ENCODE results near the gene DENND1A.

The DENND1A gene

GRCh38 chr9:123372766-123373446 lies 557.0 kb downstream of the DENND1A start:
- peaks cover 20% of the 10 kb centered on the region for H3K36me3 ChIP-seq (ENCODE audit: insufficient read depth, insufficient read length, low read length)
- H3K9me3 ChIP-seq (ENCODE audit: insufficient read depth, low read length): no peaks in the 10 kb centered on the region
- H3K9ac ChIP-seq (ENCODE audit: insufficient read length, low read depth): no peak overlapping the region
- DNase-seq (ENCODE audit: low read depth, low spot score): no peak
- TF ChIP-seq ZNF274 (IDR thresholded peaks at IDR 0.05; ENCODE audit: low read depth, low read length) (no peak), SUZ12 (IDR thresholded peaks at IDR 0.05; ENCODE audit: extremely low read depth, insufficient read depth, insufficient read length) (no peak), YY1 (IDR thresholded peaks at IDR 0.05; ENCODE audit: insufficient read depth, insufficient read length) (no peak)
- H3K27me3 ChIP-seq (ENCODE audit: insufficient read depth, insufficient read length): no peaks in the 10 kb centered on the region
- H3K4me1 ChIP-seq (ENCODE audit: insufficient read depth, insufficient read length): peaks cover 41% of the 10 kb centered on the region
- no peak overlapping the region for H3K4me3 ChIP-seq (ENCODE audit: insufficient read length, low read depth)

DNA sequence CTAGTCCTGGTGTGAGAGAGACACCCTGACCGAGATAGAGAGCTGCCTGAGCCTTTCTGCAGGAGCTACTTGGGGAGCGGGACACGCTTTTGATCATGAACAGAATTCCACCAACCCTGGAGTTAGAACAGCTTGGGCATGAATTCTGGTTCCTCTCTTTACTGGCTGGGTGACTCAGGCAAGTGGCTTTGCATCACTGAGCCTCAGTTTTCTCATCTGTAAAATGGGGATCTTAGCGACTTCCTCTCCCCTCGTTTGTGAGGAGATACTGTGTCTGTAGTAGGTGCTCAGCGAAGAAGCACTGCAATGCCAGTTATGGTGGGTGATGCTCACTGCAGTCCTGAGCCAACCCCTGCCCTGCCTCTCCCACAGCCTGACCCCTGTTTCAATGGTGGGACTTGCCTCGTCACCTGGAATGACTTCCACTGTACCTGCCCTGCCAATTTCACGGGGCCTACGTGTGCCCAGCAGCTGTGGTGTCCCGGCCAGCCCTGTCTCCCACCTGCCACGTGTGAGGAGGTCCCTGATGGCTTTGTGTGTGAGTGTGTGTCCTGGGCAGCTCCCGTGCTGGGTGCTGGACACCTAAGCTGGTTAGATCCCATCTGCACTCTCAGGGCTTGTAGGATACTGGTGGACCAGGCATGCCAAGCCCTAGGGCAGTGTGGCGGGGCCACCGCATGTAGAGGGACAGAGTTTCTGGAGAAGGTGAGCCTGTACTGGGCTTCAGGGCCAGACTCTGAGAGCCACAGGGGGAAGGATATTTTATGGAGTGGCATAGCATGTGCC lies 557.9 kb downstream of the DENND1A start:
- no peak overlapping the region for H3K9ac ChIP-seq (ENCODE audit: insufficient read length, low read depth)
- peaks cover 40% of the 10 kb centered on the region for H3K4me1 ChIP-seq (ENCODE audit: insufficient read depth, insufficient read length)
- no peaks in the 10 kb centered on the region for H3K9me3 ChIP-seq (ENCODE audit: insufficient read depth, low read length)
- peaks cover 20% of the 10 kb centered on the region for H3K36me3 ChIP-seq (ENCODE audit: insufficient read depth, insufficient read length, low read length)
- no peak for DNase-seq (ENCODE audit: low read depth, low spot score)
- H3K4me3 ChIP-seq (ENCODE audit: insufficient read length, low read depth): no peak overlapping the region
- no peaks in the 10 kb centered on the region for H3K27me3 ChIP-seq (ENCODE audit: insufficient read depth, insufficient read length)
- TF ChIP-seq SUZ12 (IDR thresholded peaks at IDR 0.05; ENCODE audit: extremely low read depth, insufficient read depth, insufficient read length): no peak
- TF ChIP-seq YY1 (IDR thresholded peaks at IDR 0.05; ENCODE audit: insufficient read depth, insufficient read length): no peak
- TF ChIP-seq ZNF274 (IDR thresholded peaks at IDR 0.05; ENCODE audit: low read depth, low read length): no peak

DNA sequence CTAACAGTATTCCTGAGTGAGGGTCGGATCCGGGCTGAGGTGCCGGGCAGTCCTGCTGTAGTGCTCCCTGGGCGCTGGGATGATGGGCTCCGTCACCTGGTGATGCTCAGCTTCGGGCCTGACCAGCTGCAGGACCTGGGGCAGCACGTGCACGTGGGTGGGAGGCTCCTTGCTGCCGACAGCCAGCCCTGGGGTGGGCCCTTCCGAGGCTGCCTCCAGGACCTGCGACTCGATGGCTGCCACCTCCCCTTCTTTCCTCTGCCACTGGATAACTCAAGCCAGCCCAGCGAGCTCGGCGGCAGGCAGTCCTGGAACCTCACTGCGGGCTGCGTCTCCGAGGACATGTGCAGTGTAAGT lies 558.7 kb downstream of the DENND1A start:
- H3K4me3 ChIP-seq (ENCODE audit: insufficient read length, low read depth): no peak overlapping the region
- no peak for TF ChIP-seq SUZ12 (IDR thresholded peaks at IDR 0.05; ENCODE audit: extremely low read depth, insufficient read depth, insufficient read length)
- no peak for TF ChIP-seq ZNF274 (IDR thresholded peaks at IDR 0.05; ENCODE audit: low read depth, low read length)
- TF ChIP-seq YY1 (IDR thresholded peaks at IDR 0.05; ENCODE audit: insufficient read depth, insufficient read length): no peak
- peaks cover 34% of the 10 kb centered on the region for H3K4me1 ChIP-seq (ENCODE audit: insufficient read depth, insufficient read length)
- DNase-seq (ENCODE audit: low read depth, low spot score): no peak
- H3K9ac ChIP-seq (ENCODE audit: insufficient read length, low read depth): no peak overlapping the region
- peaks cover 20% of the 10 kb centered on the region for H3K36me3 ChIP-seq (ENCODE audit: insufficient read depth, insufficient read length, low read length)
- no peaks in the 10 kb centered on the region for H3K27me3 ChIP-seq (ENCODE audit: insufficient read depth, insufficient read length)
- no peaks in the 10 kb centered on the region for H3K9me3 ChIP-seq (ENCODE audit: insufficient read depth, low read length)

DNA sequence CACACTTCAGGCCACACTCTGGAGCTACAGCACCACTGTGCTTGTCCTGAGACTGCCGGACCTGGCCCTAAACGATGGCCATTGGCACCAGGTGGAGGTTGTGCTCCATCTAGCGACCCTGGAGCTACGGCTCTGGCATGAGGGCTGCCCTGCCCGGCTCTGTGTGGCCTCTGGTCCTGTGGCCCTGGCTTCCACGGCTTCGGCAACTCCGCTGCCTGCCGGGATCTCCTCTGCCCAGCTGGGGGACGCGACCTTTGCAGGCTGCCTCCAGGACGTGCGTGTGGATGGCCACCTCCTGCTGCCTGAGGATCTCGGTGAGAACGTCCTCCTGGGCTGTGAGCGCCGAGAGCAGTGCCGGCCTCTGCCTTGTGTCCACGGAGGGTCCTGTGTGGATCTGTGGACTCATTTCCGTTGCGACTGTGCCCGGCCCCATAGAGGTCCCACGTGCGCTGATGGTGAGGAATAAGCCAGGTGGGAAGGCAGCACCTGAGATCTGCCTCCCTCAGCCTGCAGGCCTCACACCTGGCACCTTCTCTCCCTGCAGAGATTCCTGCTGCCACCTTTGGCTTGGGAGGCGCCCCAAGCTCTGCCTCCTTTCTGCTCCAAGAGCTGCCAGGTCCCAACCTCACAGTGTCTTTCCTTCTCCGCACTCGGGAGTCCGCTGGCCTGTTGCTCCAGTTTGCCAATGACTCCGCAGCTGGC lies 559.2 kb downstream of the DENND1A start:
- Histone ChIP-seq H3K9ac (ENCODE audit: insufficient read length, low read depth) (no peak overlapping the region), H3K4me3 (ENCODE audit: insufficient read length, low read depth) (no peak overlapping the region), H3K36me3 (ENCODE audit: insufficient read depth, insufficient read length, low read length) (peaks cover 23% of the 10 kb centered on the region), H3K4me1 (ENCODE audit: insufficient read depth, insufficient read length) (peaks cover 32% of the 10 kb centered on the region), H3K27me3 (ENCODE audit: insufficient read depth, insufficient read length) (no peaks in the 10 kb centered on the region), H3K9me3 (ENCODE audit: insufficient read depth, low read length) (no peaks in the 10 kb centered on the region)
- DNase-seq (ENCODE audit: low read depth, low spot score): no peak
- TF ChIP-seq SUZ12 (IDR thresholded peaks at IDR 0.05; ENCODE audit: extremely low read depth, insufficient read depth, insufficient read length) (no peak), YY1 (IDR thresholded peaks at IDR 0.05; ENCODE audit: insufficient read depth, insufficient read length) (no peak), ZNF274 (IDR thresholded peaks at IDR 0.05; ENCODE audit: low read depth, low read length) (no peak)

GRCh38 chr9:123370108-123370507 lies 559.8 kb downstream of the DENND1A start:
- Histone ChIP-seq H3K9me3 (ENCODE audit: insufficient read depth, low read length) (no peaks in the 10 kb centered on the region), H3K4me1 (ENCODE audit: insufficient read depth, insufficient read length) (peaks cover 29% of the 10 kb centered on the region), H3K36me3 (ENCODE audit: insufficient read depth, insufficient read length, low read length) (peaks cover 23% of the 10 kb centered on the region), H3K27me3 (ENCODE audit: insufficient read depth, insufficient read length) (no peaks in the 10 kb centered on the region), H3K4me3 (ENCODE audit: insufficient read length, low read depth) (no peak overlapping the region), H3K9ac (ENCODE audit: insufficient read length, low read depth) (no peak overlapping the region)
- no peak for TF ChIP-seq ZNF274 (IDR thresholded peaks at IDR 0.05; ENCODE audit: low read depth, low read length)
- no peak for TF ChIP-seq YY1 (IDR thresholded peaks at IDR 0.05; ENCODE audit: insufficient read depth, insufficient read length)
- no peak for TF ChIP-seq SUZ12 (IDR thresholded peaks at IDR 0.05; ENCODE audit: extremely low read depth, insufficient read depth, insufficient read length)
- no peak for DNase-seq (ENCODE audit: low read depth, low spot score)

DNA sequence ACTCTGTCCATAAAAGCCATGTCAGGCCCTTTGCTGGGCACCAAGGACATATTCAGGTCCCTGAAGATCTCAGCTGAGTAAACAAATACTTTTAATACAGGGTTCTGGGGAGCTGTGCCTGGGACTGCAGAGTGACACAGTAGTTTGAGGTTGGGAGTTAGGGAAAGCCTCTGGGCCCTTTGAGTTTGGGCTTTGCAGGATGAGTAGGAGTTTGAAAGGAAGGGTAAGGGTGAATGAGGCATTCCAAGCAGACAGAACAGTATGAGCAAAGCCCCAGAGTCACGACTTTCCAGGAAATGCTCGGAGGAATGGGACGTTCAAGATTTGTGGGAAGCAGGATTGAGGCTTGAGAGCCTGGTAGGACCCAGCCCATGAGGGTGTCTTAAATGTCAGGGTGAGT lies 560.6 kb downstream of the DENND1A start:
- TF ChIP-seq YY1 (IDR thresholded peaks at IDR 0.05; ENCODE audit: insufficient read depth, insufficient read length) (no peak), ZNF274 (IDR thresholded peaks at IDR 0.05; ENCODE audit: low read depth, low read length) (no peak), SUZ12 (IDR thresholded peaks at IDR 0.05; ENCODE audit: extremely low read depth, insufficient read depth, insufficient read length) (no peak)
- Histone ChIP-seq H3K9ac (ENCODE audit: insufficient read length, low read depth) (no peak overlapping the region), H3K4me3 (ENCODE audit: insufficient read length, low read depth) (no peak overlapping the region), H3K36me3 (ENCODE audit: insufficient read depth, insufficient read length, low read length) (peaks cover 23% of the 10 kb centered on the region), H3K4me1 (ENCODE audit: insufficient read depth, insufficient read length) (peaks cover 21% of the 10 kb centered on the region), H3K27me3 (ENCODE audit: insufficient read depth, insufficient read length) (no peaks in the 10 kb centered on the region), H3K9me3 (ENCODE audit: insufficient read depth, low read length) (no peaks in the 10 kb centered on the region)
- DNase-seq (ENCODE audit: low read depth, low spot score): no peak

All from NT2/D1 (cell line).